Spleen (tissue), 11 donors: ENCODE data around the gene SAP30. TPM values are rescaled to one million over a fixed set of nuclear protein-coding genes. Genes with fewer than 3 reads are reported as not detected.

Experiments used
- DNase-seq: peaks from one replicate; pipeline ENCODE4 v3.0.0-alpha.2; 2020
- H3K27ac ChIP-seq, 8 donors: fragments of 200-600 bp; sonication (generic) in 7 of 8; 1 replicate in 4 of 8; 2 replicates in 4 of 8; pipeline versions ENCODE4 v1.5.0 to v1.8.0; 2016 to 2021; ENCODE audit warnings: inconsistent platforms in 4 of 8, mild to moderate bottlenecking in 4 of 8, moderate library complexity in 1 of 8
- H3K27me3 ChIP-seq, 7 donors: fragments of 200-600 bp; sonication (generic) in 6 of 7; replicated peaks in 1 of 7; 1 replicate in 4 of 7; 2 replicates in 3 of 7; pipeline versions ENCODE4 v1.5.0 to v1.8.0; 2016 to 2021; ENCODE audit warnings: inconsistent platforms in 3 of 7, mild to moderate bottlenecking in 1 of 7
- H3K36me3 ChIP-seq, 6 donors: fragments of 200-600 bp; sonication (generic) in 5 of 6; 1 replicate in 4 of 6; 2 replicates in 2 of 6; pipeline versions ENCODE4 v1.5.0 to v1.8.0; 2016 to 2021; ENCODE audit warnings: inconsistent platforms in 2 of 6
- H3K4me1 ChIP-seq, 6 donors: fragments of 200-600 bp; sonication (generic) in 5 of 6; 1 replicate in 3 of 6; 2 replicates in 3 of 6; pipeline versions ENCODE4 v1.5.0 to v1.8.0; 2016 to 2021; ENCODE audit warnings: inconsistent platforms in 3 of 6
- H3K4me3 ChIP-seq, 8 donors: fragments of 200-600 bp; sonication (generic) in 7 of 8; 1 replicate in 4 of 8; 2 replicates in 4 of 8; pipeline versions ENCODE4 v1.5.0 to v1.8.0; 2016 to 2021; ENCODE audit warnings: inconsistent platforms in 4 of 8, mild to moderate bottlenecking in 4 of 8, moderate library complexity in 2 of 8
- H3K9me3 ChIP-seq, 8 donors: fragments of 200-600 bp; sonication (generic) in 7 of 8; 1 replicate in 4 of 8; 2 replicates in 4 of 8; pipeline versions ENCODE4 v1.5.0 to v1.8.0; 2016 to 2021; ENCODE audit warnings: inconsistent platforms in 4 of 8
- CTCF ChIP-seq, 11 experiments: fragments of 200-600 bp in 7 of 11; fragments of 450-650 bp in 4 of 11; sonication (generic) in 4 of 11; IDR thresholded peaks in 8 of 11; conservative IDR thresholded peaks in 3 of 11; 1 replicate in 7 of 11; 2 replicates in 4 of 11; pipeline versions ENCODE4 v1.4.0 to v1.8.0; 2016 to 2021; ENCODE audit warnings: antibody characterized with exemption in 11 of 11, inconsistent platforms in 4 of 11, mild to moderate bottlenecking in 1 of 11
- POLR2A ChIP-seq, 3 donors: fragments of 450-650 bp; IDR thresholded peaks; one replicate each; pipeline ENCODE4 v1.5.1; 2017; ENCODE audit warnings: antibody characterized with exemption in 3 of 3, mild to moderate bottlenecking in 1 of 3
- POLR2AphosphoS5 ChIP-seq, 3 donors: sonication (generic); formaldehyde crosslinking; IDR thresholded peaks; one replicate each; pipeline ENCODE4 v1.5.1; 2017; ENCODE audit warnings: antibody characterized with exemption in 3 of 3
- WGBS, 5 donors: extraction: QIAGEN DNeasy Blood & Tissue Kit in 3 of 5; methylation state at CpG; one replicate each; pipeline versions ENCODE4 v1.1.5 to v1.1.7; 2013 to 2018; 5-methylcytosine and 5-hydroxymethylcytosine counted together
- intact Hi-C: fragments of 100-400 bp; cut with DNase I; formaldehyde crosslinking; loops from one replicate; pipeline ENCODE4 v1.15.0; 2023; ENCODE audit warnings: low total_unique reads
- polyA plus RNA-seq, 3 donors: library from polyadenylated mRNA; stranded (reverse); fragments of 200-250 nt; gene quantifications; one replicate each; pipeline ENCODE4 v1.2.1, GENCODE V29; 2013
- total RNA-seq, 7 donors: library from RNA; depleted of rRNA in 3 of 7; stranded (reverse); fragments of >200 nt in 3 of 7; fragmentation: NEBNext Ultra II Directional in 4 of 7; extraction: Animal tissue kit (Norgen Biotek cat#: 25700) in 4 of 7; gene quantifications; one replicate each; pipeline versions ENCODE4 v1.1.0 to v1.2.1, GENCODE V29; 2016 to 2021
- donor health status: healthy with polysubstance abuse.
- donor health status: DM: no; HTN: no; CAD: no; lungs with moderate emphysema.
- donor health status: DM: no; HTN: no; CAD: no.
- donor health status: Bipolar disorder and iron deficiency.
- donor health status: healthy.
- donor health status: DM: no; HTN: no; CAD: no.
- donor health status: DM: yes; HTN: yes; CAD: no.

The SAP30 gene
- total and polyA plus RNA-seq, 10 donors = 2.7 to 43.2 (median 11.9) TPM

GRCh38 chr4:173343832-173344397 lies 26.8 kb upstream of the SAP30 start:
- H3K4me3 ChIP-seq = no peak overlapping the region
- H3K27me3 ChIP-seq = no peaks in the 10 kb centered on the region
- no peaks in the 10 kb centered on the region for H3K4me1 ChIP-seq
- intact Hi-C loops = no loop called here
- TF ChIP-seq CTCF (IDR thresholded peaks at IDR 0.05 in 8 of 11, conservative IDR thresholded peaks at IDR 0.05 in 3 of 11) (no peak), POLR2A (IDR thresholded peaks at IDR 0.05) (no peak), POLR2AphosphoS5 (IDR thresholded peaks at IDR 0.05) (no peak)
- no peak for DNase-seq
- WGBS, 5 donors = 76 to 92% (median 84%) methylated on average over 3 of the region's 3 CpGs
- no peaks in the 10 kb centered on the region for H3K36me3 ChIP-seq
- no peak overlapping the region for H3K27ac ChIP-seq
- no peaks in the 10 kb centered on the region for H3K9me3 ChIP-seq

GRCh38 chr4:173345648-173346047 lies 25.1 kb upstream of the SAP30 start:
- Histone ChIP-seq H3K4me1 (no peaks in the 10 kb centered on the region), H3K9me3 (no peaks in the 10 kb centered on the region), H3K27ac (no peak overlapping the region), H3K36me3 (no peaks in the 10 kb centered on the region), H3K4me3 (no peak overlapping the region), H3K27me3 (no peaks in the 10 kb centered on the region)
- intact Hi-C loops = no loop called here
- TF ChIP-seq POLR2A (IDR thresholded peaks at IDR 0.05) = no peak
- TF ChIP-seq CTCF (IDR thresholded peaks at IDR 0.05 in 8 of 11, conservative IDR thresholded peaks at IDR 0.05 in 3 of 11) = no peak
- TF ChIP-seq POLR2AphosphoS5 (IDR thresholded peaks at IDR 0.05) = no peak
- DNase-seq = no peak
- 12 to 39% (median 25%) methylated on average over 2 of the region's 2 CpGs for WGBS, 5 donors

GRCh38 chr4:173346074-173346473 lies 24.7 kb upstream of the SAP30 start:
- intact Hi-C loops = no loop called here
- WGBS, 5 donors = 47 to 97% (median 74%) methylated on average over 2 of the region's 2 CpGs
- no peak for TF ChIP-seq POLR2AphosphoS5 (IDR thresholded peaks at IDR 0.05)
- no peak for TF ChIP-seq POLR2A (IDR thresholded peaks at IDR 0.05)
- TF ChIP-seq CTCF (IDR thresholded peaks at IDR 0.05 in 8 of 11, conservative IDR thresholded peaks at IDR 0.05 in 3 of 11) = no peak
- no peaks in the 10 kb centered on the region for H3K9me3 ChIP-seq
- H3K27me3 ChIP-seq = no peaks in the 10 kb centered on the region
- H3K4me3 ChIP-seq = no peak overlapping the region
- no peaks in the 10 kb centered on the region for H3K4me1 ChIP-seq
- DNase-seq = no peak
- no peak overlapping the region for H3K27ac ChIP-seq
- H3K36me3 ChIP-seq = no peaks in the 10 kb centered on the region

- DNase-seq = no peak
- WGBS, 5 donors = 91 to 100% (median 100%) methylated on average over 1 of the region's 1 CpG
- intact Hi-C loops = no loop called here
- H3K27me3 ChIP-seq = no peaks in the 10 kb centered on the region
- no peaks in the 10 kb centered on the region for H3K9me3 ChIP-seq
- H3K36me3 ChIP-seq = no peaks in the 10 kb centered on the region
- H3K4me1 ChIP-seq = no peaks in the 10 kb centered on the region
- no peak overlapping the region for H3K4me3 ChIP-seq
- TF ChIP-seq POLR2AphosphoS5 (IDR thresholded peaks at IDR 0.05) (no peak), POLR2A (IDR thresholded peaks at IDR 0.05) (no peak)
- H3K27ac ChIP-seq = no peak overlapping the region
Observed at GRCh38 chr4:173347467-173347866, 23.3 kb upstream of the SAP30 start.

- DNase-seq = no peak
- H3K27ac ChIP-seq = no peak overlapping the region
- H3K27me3 ChIP-seq = no peaks in the 10 kb centered on the region
- WGBS, 5 donors = 81 to 91% (median 87%) methylated on average over 2 of the region's 2 CpGs
- no peak overlapping the region for H3K4me3 ChIP-seq
- no peaks in the 10 kb centered on the region for H3K36me3 ChIP-seq
- H3K9me3 ChIP-seq = no peaks in the 10 kb centered on the region
- no peak for TF ChIP-seq CTCF (IDR thresholded peaks at IDR 0.05 in 8 of 11, conservative IDR thresholded peaks at IDR 0.05 in 3 of 11)
- TF ChIP-seq POLR2A (IDR thresholded peaks at IDR 0.05) = no peak
- TF ChIP-seq POLR2AphosphoS5 (IDR thresholded peaks at IDR 0.05) = no peak
- intact Hi-C loops = no loop called here
- no peaks in the 10 kb centered on the region for H3K4me1 ChIP-seq
Observed at GRCh38 chr4:173357939-173358338, 12.8 kb upstream of the SAP30 start.
